ENCODE measurements around the gene ABHD15.

ABHD15 gene

DNA sequence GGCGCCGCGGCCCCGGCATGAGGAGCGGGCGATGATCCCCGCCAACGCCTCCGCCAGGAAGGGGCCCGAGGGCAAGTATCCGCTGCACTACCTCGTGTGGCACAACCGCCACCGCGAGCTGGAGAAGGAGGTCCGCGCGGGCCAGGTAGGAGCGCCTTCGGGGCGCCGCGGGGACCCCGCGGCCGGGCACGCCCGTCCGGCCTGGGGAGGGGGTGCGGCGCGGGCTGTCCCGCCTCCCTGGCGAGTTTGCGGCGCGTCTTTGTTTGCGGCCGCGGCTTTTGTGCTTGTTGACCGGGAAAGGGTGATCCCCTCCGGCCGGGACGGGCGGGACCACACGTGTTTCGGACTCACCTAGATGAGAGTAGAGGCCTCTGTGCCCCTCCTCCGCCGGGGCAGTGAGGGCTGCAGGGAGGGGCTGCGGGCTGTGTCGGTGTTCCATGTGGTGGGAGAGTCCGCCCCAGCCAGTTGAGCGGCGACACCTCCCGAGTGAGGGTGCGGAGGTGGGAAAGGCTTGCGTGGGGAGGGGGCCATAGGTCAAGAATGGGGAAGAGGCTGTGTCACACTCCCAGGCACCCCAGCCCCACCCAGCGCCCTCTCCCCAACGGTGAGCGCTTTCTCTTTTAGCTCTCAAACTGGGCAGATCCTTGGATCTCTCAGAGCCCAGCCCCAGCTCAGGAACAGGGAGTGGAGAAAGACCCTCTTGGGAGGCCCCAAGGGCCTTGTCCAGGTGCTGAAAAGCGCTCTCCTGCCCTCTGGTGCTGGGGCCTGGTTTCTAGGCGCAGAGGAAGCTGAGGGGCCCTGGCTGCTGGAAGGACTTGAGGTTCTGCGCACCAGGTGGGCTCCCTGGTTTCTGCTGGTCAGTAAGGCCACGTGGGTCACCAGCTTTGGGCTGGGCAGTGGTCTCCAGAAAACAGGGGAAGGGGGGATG lies 27.0 kb upstream of the ABHD15 start:
- peak; percentile 33 for DNase-seq

DNA sequence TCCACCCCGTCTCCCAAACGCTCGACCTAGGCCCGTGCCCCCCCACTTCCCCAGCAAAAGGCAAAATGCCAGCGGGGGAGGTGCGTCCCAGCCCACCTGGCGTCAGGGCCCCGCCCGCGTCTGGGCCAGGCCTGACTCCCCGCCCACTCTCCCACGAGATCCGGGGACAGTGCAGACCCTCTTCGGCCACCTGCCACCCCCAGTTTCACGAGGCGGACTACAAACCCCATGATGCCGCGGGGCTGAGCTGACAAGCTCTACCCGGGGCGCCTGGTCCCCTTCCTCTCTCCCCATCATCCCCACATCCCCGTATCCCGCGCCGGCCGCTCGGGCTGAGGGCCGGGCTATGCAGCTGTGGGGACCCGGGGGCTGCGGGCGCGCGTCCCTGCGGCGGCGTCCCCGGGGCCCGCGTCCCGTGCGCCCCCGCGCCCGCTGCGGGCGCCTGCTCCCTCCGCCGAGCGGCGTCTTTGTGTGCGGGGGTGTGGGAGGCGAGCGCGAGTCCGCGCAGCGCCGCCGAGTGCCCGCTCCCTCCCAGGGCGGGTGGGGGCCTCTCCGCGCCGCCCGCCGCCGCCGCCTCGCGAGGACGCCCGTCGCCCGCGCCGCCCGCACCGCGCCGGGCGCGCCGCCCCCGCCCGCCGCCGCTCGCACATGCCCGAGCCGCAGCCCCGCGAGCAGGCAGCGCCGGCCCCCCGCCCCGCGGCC lies 26.2 kb upstream of the ABHD15 start, which contains the start of gene ANKRD13B:
Gene ANKRD13B (plus strand): TSS at position 283 of the 702 bp plus-strand sequence. CDS start 490 bp downstream, outside the sequence.
- DNase-seq: peak; percentile 47

DNA sequence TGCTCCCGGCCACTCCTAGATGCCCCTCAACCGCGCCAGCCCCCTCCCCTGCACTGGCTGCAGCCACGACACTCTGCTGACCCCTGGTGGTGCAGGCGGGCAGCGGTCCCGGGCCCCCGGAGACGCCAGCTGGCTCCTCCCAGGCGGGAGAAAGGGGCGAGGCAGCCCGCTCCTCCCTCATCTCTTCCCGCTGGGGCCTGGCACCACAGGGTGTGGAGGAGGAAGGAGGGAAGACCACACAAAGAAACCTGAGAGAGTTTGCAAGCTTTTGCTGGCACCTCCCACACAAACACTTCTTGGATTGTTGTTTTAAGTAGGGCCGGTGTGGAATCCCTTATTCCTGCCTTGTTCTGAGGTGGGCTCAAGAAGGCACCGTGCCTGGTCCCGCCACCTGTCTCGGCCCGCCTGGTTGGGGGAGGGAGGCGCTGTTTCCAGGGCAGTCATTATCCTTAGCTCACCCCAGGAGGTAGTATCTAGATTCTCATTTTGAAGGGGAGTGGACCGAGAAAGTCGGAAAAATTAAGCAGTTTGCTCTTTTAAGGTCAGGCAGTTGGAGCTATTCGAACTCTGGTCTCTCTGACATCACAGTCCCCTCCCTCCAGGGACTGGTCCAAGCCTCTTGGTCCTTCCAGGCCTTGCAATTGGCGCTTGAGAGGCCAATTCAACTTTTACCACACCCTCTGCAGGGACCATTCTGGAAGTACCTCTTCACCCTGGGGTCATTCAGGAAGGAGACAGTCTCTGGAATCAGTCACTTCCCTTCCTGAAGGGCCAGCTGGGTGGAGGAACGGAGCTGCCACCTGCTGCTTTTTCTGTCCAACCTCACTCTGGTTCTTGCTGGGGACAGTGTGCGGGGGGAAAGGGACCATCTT lies 25.1 kb upstream of the ABHD15 start:
- DNase-seq: peak; percentile 84

DNA sequence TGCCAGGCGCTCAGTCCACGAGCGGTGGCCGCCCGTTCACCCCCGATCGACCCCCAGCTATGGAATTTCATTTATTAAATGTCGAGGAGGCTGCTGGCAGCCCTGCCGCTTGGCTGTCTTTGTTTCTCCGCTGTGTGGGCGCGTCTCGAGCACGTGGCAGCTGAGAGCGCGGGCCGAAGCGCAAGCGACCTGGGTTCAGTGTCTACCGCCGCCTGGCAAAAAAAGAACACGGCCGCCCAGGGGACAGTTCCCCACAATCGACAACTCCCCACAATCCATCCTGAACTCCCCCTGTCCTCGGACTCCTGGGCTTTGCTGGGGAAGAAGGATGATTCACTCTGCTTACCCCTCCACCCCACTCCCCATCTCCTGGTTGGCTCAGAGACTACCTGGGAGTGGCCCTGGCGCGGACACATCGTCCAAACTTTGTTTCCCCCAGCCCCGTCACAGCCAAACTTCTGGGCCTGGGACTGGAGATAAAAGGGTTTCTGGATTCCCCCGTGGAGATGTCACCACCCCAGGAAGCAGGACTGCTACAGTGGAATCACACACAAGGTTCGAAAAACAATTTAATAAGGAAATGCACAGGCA lies 24.4 kb upstream of the ABHD15 start:
- DNase-seq: peak; percentile 43

DNA sequence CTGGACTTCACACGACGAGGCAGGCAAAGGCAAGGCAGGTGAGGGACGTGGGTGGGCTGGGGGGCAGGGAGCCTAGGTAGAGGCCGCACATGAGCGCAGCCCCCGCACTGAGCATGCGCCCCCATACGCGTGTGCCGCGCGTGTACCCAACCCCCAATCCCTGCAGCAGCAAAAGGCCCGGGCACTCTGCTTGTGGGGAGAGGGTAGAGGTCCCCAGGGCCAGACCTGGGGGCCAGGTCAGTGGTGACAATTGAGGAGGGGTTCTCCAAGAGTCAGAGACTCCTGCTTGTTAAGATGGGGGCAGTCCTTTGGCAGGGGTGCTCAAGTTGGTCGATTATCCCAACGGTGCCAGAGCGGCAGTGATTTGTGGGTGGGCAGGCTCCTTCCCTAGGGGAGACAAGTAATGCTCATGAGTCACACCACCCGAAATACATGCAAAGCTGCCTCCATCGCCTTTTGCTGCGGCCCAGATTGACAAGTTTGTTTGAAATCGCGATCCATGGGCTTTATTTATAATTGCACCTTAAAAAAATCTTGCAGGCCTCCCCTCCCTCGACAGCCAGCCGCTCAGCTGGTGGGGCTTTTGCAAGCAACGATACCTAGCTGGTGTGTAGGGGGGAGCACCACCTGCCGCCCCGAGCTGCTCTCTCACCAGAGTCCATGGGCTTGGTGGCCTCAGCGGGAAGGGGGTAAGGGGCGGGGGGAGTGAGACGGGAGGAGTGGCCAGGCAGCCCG lies 23.7 kb upstream of the ABHD15 start:
- no peak for DNase-seq

DNA sequence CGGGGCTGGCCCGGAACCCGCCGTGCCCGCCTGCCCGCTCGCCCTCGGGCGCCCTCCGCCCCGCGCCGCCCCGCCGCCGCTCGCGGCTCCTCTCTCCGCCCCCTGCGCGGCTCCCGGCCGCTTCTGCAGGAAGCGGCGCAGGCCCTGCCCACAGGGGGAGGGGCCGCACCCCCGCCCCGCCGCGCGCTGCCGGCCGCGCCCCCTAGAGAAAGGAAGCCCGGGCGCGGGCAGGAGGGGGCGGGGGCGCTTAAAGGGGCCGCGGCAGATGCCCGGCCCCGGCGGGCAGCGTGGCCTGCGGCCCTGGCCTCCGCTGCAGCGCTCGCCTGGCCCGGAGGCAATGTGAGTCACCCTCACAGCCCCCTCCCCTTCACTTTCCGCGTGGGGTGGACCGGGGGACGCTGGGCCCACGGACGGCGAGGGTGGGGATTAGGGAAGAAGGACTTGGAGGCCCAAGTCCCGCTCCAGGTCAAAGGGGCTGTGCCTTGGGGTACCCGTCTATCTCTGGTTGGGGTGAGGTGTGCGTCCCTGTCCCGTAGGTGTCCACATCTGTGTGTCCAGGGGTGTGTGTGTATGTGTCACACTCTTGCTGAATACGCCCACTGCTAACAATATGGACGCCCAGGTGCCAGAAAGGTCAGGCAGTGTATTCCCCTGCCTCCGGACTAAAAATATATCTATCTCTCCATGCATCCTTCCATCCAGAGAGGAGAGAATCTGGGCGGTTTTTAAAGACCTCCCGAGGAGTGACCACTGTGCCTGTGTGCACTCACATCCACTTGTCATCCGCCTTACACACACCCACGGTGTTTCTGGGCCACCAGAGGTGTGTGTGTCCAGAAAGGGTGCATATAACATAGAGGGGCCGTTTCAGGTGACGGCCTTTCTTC lies 22.9 kb upstream of the ABHD15 start, which contains the start of gene GIT1:
Gene GIT1 (minus strand): TSS at position 125 of the 887 bp plus-strand sequence. CDS start 270 bp downstream, outside the sequence.
- peak; percentile 80 for DNase-seq

DNA sequence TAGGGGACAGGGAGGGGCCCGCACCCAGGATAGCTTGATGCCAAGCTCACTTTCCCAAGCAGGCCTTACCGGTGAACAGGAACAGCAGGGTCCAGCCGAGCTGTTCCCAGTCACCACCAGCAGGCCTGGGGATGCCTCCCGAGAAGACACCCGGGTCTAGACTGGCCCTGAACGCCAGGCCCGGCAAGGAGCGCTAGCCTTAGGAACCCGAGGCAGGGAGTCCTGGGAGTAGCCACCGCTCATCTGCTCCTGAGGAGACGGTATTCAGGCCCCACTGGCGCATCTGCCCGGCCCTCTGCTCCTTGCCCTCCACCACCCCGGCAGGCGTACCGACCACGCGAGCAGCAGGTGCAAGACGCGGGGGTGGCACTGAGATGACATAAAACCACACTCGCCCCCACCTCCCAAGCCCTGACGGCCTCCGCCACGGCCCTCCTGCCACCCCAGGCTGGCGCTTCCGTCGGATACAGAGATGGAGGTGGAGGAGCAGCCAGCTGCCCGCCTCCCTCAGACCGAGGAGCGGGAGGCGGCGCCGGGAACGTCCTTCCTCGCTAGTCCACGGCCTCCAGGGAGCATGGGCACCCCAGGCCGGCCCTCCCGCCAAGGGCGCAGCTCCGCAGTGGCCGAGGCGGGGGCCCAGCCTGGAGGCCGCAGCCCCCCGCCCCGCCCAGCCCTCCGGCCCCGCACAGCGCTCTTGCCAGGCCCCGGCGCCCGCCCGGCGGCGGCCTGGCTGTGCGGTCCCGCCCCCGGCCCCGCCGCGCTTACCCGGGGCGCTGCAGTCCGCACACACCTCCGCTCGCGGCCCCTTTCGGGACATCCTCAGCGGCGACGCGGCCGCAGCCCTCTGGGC lies 21.9 kb upstream of the ABHD15 start:
- peak; percentile 65 for DNase-seq

DNA sequence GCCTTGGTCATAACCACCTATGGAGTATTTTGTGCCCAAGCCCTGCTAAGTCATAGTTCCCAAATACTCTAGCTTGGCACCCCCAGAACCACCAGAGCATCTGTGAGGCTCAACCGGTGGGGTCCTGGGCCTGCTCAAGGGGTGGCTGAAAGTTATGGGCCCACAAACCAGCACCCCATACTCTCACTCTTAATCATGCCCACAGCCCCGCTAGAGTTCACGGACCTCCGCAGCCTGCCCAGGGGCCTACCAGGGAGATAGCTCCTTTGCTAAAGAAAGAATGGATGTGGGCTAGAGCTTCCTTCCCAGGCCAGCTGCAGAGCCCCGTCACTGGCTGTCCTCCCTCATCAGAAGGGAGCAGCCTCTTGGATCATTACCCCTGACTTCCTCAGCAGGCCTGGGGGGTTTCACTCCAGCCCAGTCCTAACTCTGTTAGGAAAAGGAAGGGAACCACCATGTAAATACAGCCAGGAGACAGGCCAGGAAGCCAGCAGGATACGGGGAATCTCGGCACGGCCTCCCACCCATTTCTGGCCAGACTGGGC lies 21.3 kb upstream of the ABHD15 start:
- no peak for DNase-seq

DNA sequence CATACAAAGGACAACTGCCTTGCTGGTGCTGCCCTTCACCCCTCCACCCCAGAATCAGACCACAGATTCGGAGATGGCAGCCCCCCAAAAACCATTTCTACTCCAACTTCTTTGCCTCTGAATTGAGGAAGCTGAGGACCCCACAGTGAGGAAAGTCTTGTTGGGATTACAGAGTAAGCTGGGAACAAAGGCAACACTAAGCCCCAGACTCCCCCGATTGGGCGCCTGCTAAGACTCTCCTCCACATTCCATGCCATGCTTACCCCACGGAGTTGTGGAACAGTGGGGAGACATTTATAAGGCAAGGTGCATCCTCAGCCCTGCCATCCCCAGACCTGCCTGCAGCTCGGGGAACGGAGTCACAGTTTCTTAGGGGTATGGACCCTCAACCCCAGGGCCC lies 20.8 kb upstream of the ABHD15 start:
- no peak for DNase-seq

DNA sequence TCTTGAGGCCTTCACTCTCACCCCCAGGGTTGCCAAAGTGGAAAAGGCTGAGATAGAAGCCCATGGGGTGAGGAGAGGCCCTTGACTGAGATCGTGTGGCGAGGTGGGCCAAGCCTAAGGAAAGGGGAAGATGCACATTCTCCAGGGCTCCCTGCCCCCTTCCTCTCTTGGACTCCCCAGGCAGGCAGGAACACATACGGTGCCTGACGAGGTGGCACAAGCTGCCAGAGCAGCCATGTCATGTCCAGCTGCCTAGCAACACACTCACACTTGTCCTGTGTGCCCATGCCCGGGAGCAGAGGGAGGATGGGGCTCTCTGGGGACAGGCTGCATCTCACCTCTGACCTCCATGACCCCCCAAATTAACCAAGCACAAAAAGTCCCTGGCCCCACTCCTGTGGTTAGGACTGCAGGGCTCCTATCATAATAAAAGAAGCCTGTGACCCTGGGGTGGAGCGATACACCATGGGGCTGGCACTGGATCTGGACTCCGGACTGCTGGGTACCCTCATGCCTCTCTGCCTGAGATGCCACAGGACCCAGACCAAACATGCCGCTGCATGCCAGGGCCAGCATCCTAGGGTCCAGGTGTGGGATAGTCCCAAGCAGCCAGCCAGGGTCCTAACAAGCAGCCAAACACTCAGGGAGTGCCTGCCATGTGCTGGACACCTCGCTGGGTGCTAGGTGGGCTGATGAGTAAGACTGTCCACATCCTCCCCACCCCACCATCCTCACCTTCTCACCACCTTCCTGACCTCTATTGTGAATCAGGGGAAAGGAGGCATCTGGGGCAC lies 20.0 kb upstream of the ABHD15 start:
- no peak for DNase-seq

DNA sequence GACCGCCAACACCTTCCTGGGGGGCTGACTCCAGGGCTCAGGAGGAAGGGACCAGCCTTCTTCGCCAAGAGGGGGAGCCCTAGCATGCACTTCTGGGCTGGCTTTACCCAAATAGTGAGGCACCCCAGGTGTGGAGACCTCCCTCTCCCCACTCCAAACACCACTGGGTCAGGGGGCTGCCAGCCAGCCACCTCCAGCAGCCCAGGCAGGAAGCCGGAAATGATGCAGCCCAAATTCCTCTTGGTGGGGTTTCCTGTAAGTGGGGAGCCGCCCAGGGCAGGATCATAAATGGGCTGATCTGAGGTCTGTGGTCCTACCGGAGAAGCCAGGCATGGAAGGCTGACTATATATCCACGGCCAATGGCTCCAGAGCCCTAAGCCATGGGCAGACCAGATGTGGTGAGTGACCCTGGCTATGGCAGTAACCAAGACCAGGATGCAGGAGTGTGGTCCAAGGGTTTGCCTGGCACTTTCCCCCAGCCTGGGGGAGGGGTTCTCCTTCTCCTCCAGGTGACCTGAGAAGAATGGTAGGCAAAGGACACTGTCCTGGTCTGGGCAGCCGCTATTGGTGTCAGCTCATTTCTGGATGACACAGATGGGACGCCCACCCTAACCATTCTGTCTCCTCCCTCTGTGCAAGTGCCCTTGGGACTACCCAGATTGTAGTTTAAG lies 18.4 kb upstream of the ABHD15 start:
- DNase-seq: peak; percentile 29

DNA sequence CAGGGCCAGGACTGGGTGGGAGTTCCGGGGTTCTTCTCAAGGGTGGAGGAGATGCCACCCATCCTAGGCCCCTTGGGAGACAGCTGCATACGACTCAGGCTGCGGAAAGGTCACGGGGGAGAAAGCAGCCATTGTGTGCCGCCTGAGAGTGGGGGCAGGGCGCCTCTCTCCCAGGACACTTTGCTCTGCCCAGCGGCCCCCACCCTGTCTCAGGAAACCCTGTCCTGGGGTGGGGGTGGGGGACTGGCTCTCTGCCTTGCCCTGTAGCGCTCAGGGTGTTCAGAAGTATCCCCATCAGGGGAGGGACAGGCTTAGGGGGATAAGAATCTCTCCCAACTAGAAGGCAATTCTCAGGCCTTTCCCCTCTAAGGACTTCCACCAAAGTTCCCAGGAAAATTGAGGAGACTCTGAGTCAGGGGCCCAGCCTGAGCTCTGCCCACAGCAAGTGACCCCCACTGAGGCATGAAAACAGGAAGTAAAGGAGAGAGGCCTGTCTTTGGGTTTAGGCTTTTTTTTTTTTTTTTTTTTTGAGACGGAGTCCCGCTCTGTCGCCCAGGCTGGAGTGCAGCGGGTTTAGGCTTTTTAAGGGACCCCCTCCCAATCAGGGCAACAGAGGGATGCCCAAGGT lies 17.7 kb upstream of the ABHD15 start:
- DNase-seq: no peak

DNA sequence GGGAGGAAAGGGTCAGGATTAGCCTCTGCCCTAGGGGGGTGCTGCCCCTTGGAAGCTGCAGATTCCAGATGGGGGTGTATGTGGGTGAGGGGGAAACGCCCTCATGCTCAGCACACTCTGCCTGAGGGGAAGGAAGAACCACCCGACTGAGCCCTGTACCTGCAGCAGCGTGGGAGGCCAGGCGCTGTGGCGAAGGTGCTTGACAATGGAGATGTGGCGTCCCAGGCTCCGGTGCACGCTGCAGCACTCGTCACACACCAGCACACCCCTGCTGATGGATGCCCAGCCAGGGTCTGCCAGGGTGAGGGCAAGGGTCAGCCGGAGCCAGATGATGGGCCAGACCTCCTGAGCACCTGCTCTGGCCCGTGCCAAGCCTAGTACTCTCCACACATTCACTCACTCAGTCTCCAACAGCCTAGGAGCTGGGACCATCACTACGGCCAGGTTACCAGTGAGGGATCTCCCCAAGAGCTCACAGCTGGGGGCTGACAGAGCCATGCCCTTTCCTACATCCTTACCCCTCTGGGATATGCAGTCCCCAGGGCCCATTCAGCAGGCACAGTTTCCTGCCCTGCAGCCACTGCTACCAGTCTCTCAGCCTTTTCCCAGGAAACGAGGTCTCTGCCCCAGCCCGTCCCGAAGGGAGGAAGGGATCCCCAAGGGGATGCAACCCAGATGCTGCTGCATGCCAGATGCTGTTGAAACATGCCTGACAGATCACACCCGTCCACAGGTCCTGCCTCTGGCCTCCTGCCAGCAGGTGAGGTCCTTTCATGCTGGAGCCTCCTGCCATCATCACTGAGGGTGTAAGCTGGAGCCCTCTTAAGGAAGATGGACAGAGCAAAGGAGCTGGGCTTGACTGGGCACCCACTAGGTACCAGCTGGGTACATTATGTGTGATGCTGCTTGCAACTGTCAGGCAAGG lies 16.7 kb upstream of the ABHD15 start:
- no peak for DNase-seq

DNA sequence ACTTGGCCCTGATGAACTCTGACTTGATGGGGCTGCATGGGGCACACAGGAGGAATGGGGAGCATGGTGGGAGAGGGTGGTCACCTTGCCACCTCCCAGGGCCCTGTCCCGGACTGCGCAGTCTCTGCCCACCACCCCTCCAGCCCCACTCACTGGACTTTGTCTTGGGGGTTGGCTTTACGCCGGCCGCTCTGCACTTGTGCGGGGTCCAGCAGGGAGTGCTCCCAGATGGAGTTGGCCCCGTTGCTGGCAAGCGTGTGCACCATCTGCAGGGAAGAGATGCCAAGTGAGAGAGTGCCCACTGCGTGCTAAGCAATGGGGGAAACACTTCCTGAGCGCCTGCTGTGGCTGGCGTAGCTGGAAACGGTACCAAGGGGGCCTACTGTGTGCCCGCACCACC lies 15.9 kb upstream of the ABHD15 start:
- no peak for DNase-seq

DNA sequence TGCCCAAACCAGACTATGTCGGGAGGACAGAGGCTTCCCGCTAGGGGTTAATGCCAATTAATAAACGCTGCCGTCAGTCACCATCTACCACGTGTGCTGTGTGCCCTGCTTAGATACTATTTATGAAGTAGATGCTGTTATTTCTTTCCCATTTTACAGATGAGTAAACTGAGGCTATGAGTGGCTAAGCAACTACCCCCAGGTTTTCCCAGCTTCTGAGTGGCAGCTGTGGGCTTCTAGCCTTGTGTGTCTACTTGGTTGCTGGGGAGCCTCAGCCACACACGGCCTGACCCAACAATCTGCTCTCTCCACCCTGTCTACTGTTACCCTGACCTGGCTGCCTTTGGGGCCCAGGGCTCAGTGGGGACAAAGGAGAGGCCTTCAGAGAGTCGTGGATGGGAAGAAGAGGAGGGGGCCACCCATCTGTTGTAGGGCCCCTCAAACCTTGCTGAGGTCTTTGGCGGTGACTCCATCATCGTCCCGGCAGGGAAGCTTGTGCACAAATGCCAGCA lies 15.5 kb upstream of the ABHD15 start:
- DNase-seq: no peak

Data from stimulated activated CD4-positive, alpha-beta T cell treated with anti-CD3 and anti-CD28 coated beads, Interleukin-4, amount 100 ng/mL, for 24 hours (primary cell).